ENCODE data around the gene PLCD1. TPM values are rescaled to one million over a fixed set of nuclear protein-coding genes. Genes with fewer than 3 reads are reported as not detected.
"Not testable (repeated sequence)": the region's sequence is repeated elsewhere in the genome, so short reads cannot be mapped to it uniquely, and the experiment has no call there.

Gene PLCD1
- polyA plus RNA-seq, 4 donors = 20.0 to 22.7 (median 21.6) TPM

DNA sequence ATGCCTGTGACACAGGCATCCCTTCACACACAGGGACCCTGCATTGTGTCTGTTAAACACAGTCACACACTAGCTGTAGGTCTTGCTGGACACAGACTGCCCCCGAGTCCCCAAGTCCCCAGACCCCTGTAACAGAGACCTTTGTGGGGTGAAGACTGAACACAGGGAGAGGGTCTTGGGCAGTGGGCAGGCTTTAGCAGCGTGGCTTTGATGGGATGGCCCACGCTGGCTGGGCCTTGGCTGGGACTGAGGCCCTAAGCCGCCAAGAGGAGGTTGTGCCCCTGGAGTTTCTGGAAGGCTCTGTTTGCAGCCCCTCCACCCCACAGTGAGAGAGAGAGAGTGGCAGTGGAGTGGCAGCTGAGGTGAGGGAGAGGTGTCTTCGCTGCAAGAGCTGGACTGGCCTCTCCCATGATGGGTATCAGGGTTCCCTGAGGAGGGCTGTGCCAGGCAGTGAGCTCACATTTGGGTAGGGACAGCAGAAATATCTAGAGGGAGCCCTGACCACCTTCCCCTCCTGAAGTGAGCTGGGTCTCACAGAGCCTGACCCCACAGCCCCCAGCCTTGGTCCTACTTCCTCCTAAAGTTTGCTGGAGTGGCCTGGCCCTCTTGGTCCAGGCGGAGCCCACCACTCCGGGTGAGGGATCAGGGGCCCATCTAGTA, 39.5 kb downstream of the PLCD1 start:
- no peak for DNase-seq (ENCODE audit: low read depth in 4 of 4, low spot score in 3 of 4)

- no peak for DNase-seq (ENCODE audit: low read depth in 4 of 4, low spot score in 3 of 4)
These were observed 40.4 kb downstream of the PLCD1 start for GRCh38 chr3:37988931-37989525.

DNA sequence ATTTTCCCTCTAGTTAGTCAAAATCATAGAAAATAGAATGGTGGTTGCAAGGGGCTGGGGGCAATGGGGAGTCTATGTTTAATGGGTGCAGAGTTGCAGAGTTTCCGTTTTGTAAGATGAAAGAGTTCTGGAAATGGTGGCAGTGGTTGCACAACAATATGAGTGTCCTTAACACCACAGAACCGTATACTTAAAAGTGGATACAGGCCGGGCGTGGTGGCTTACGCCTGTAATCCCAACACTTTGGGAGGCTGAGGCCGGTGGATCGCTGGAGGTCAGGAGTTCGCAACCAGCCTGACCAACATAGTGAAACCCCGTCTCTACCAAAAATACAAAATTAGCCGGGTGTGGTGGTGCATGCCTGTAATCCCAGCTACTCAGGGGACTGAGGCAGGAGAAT, 41.1 kb downstream of the PLCD1 start:
- DNase-seq (ENCODE audit: low read depth in 4 of 4, low spot score in 3 of 4) = not testable (repeated sequence)

DNA sequence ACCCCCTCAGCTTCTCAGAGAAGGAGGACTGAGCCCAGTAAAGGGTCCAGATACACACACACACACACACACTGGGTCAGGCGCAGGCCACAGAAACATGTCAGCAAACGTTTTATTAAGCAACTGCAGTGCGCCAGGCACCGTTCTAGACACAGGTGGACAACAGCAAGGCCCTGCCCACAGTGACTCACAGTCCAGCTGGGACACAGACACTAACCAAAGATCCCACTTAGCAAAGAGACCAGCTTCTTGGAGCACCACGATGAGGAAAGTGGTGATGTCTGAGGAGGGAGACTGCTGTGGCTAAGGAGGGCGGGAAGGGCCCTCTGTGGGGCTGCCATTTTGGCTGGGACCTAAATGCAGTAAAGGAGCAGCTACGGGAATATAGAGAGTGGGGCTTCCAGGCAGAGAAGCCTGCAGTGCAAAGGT, 41.7 kb downstream of the PLCD1 start:
- DNase-seq (ENCODE audit: low read depth in 4 of 4, low spot score in 3 of 4) = no peak

GRCh38 chr3:37987315-37987697, 42.1 kb downstream of the PLCD1 start:
- no peak for DNase-seq (ENCODE audit: low read depth in 4 of 4, low spot score in 3 of 4)

DNA sequence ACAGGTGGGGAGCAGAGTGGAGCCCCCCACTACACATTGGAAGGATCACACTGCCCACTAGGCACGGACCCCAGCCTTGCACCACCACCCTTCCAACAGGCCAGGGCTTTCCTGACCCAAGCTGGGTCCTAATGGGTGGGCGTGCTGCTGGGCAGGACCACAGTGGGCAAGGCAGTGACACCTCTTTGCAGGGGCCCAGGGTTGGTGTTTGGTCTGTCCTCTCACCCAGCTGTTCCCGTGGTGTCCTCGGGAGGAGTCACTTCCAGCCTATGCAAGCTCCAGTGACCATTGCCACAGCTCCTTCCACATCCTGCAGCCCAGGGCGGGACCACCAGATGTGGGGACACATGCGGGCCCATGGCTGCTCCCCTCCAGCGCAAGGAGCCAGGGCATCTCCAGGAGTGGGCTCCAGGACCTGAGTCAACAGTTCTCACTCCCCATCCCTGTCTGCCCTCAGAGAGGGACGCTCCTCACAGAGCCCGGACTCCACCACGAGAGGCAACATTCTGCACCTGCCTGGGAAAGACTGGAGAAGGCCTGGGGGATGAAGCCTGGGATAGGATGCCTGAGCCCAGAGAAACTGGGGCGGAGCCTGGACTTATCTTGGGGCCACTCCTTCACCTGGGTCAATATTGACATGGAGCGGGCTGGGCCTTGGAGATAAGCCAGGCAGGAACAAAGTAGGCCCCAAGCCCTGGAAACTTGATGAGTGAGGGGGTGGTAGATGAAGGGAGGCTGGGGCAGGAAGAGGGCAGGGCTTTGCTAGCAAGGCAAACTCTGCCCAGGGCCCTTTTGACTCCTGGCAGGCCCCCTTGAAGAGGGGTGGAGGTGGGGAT, 42.7 kb downstream of the PLCD1 start:
- DNase-seq (ENCODE audit: low read depth in 4 of 4, low spot score in 3 of 4) = no peak

DNA sequence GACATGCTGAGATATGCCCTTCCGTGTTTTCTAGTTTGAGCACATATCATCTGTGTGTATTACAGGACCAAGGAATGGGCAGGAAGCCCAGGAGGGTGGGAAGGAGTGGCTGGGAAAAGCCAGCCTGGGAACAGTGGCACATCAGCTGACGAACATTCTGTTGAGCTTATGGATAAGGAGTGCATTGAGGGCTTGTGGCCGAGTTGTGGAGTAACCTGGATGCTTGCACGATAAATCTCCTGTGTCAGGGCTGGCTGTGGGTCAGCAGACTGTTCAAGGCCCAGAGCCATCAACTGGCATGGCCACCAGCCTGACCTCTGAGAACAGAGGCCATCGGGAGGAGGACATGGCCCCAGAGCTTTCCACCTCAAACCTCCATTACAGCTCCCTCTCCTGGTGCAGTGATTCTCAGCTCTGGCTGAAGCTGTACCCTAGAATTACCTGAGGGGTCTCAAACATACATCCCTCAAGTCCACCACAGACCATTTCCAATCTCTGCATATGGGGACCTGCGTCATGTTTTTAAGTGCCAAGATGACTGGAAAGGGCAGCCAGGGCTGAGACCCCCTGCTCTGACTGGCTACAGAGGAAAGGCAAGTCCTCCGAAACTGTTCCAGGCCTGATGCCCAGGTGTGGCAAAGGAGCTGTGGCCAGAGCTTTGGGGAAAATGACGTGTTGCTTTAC, 43.7 kb downstream of the PLCD1 start:
- DNase-seq (ENCODE audit: low read depth in 4 of 4, low spot score in 3 of 4) = no peak

DNA sequence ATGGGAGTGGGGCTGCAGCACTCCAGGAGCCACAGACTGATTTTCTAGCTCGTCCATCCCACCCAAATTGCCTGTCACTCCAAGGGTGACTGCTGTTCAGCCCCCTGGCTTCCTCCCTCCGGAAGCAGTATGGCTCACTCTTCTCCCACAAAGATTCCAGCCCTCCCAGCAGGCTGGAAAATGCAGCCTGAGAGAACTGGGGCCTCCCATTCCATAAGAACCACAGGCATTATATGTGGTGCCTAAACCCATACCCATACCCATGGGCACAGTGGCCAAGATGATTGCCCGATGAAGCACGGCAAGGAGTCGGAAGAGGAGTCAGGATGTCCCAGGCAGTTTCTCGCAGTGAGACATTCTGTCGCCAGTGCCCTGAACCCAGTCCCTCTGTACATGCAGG, 44.8 kb downstream of the PLCD1 start:
- DNase-seq (ENCODE audit: low read depth in 4 of 4, low spot score in 3 of 4) = no peak

DNA sequence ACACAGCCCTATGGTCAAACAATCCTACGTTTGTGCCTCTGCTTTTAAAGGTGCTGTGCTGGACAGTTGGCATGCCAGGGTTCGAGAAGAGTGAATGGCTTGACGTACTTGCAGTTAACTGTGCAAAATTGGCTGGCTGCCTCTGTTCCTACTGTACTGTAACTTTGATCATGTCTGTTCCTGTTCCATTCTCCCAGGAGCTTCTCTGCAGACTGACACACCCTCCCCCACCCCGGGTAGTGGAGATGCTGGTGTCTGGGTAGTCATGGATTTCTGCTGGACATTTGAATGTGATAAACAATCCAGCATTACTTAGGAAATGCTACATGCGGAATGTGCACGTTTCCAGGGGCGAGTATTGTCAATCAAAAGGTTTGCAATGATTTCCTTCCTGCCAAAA, 45.4 kb downstream of the PLCD1 start:
- DNase-seq (ENCODE audit: low read depth in 4 of 4, low spot score in 3 of 4) = no peak

- DNase-seq (ENCODE audit: low read depth in 4 of 4, low spot score in 3 of 4) = no peak
These were observed 47.1 kb downstream of the PLCD1 start for GRCh38 chr3:37982331-37982730.

- no peak for DNase-seq (ENCODE audit: low read depth in 4 of 4, low spot score in 3 of 4)
These were observed 48.1 kb downstream of the PLCD1 start for GRCh38 chr3:37981348-37981664.

- no peak for DNase-seq (ENCODE audit: low read depth in 4 of 4, low spot score in 3 of 4)
These were observed 48.7 kb downstream of the PLCD1 start for GRCh38 chr3:37980462-37981347.

DNA sequence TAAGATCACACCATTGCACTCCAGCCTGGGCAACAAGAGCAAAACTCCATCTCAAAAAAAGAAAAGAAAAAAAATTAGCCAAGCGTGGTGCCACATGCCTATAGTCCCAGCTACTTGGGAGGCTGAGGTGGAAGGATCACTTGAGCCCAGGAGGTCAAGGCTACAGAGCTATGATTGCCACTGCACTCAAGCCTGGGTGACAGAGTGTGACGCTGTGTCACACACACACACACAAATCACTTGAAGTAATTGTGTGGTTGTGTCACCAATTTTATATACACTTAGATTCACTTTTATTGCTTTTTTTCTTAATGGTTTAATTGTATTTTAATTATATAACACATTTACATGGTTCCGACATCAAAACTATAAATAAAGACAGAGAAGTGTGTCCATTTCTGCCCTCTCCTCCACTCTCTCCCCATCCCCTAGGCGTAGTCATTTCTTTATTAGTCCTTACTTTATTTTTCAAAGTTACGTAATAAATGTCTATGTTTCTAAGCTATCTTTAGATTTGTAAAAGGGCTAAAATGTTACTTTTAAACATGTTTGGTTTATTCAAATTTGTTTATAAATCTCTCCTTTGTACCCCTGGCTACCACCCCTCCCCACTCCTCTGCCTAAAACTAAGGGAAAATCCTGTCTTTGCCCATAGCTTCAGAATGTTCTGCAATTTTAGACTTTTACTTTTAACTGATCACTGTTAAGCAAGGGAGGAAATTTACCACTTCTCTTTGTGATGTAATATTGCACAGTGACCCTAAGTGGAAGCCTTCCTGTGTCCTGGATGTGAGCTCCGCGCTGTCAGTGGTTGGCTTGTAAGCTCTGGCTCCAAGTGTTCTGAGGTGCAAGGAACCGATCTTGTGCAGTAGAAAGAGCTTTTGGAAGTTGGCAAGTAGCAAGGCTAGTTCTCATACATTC, 49.6 kb downstream of the PLCD1 start:
- DNase-seq (ENCODE audit: low read depth in 4 of 4, low spot score in 3 of 4) = no peak

- DNase-seq (ENCODE audit: low read depth in 4 of 4, low spot score in 3 of 4) = no peak
These were observed 55.0 kb downstream of the PLCD1 start for GRCh38 chr3:37974121-37975083.

- DNase-seq (ENCODE audit: low read depth in 4 of 4, low spot score in 3 of 4) = no peak
These were observed 56.0 kb downstream of the PLCD1 start for GRCh38 chr3:37973246-37974054.

- not testable (repeated sequence) for DNase-seq (ENCODE audit: low read depth in 4 of 4, low spot score in 3 of 4)
These were observed 57.4 kb downstream of the PLCD1 start for GRCh38 chr3:37972056-37972455.

GRCh38 chr3:37971467-37971866, 58.0 kb downstream of the PLCD1 start:
- no peak for DNase-seq (ENCODE audit: low read depth in 4 of 4, low spot score in 3 of 4)

Measured in right renal pelvis (tissue), 4 donors.